ENCODE results near the gene RFC5. TPM values are rescaled to one million over a fixed set of nuclear protein-coding genes. Genes with fewer than 3 reads are reported as not detected.

RFC5 gene
- total and polyA plus RNA-seq, 2 of the 8 experiments (the other 6 are each of a cell fraction or from before 2014, with no cell fraction given), result 34.4 to 40.6 TPM

DNA sequence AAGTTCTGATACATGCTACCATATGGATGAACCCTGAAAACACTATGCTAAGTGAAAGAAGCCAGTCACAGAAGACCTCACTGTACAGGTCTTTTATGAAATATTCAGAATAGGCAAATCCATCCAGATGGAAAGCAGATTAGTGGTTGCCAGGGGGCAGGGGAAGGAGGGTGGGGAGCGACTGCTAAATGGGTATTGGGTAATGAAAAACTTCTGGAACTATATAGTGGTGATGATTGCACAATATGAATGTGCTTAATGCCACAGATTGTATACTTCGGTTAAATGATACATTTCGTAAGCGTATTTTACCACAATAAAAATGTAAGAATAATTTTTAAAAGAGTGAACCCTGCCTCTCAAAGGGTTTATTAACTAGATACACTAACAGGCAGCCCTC is 35.9 kb upstream of the RFC5 start:
- Histone ChIP-seq H3K4me1 (replicated peaks in 1 of 4; ENCODE audit: control insufficient read depth in 3 of 4, insufficient read depth in 4 of 4, low read length in 3 of 4) (no peaks in the 10 kb centered on the region), H3K9me3 (ENCODE audit: insufficient read depth in 2 of 2, low read depth in 1 of 2, low read length in 1 of 2) (no peaks in the 10 kb centered on the region), H4K8ac (ENCODE audit: extremely low read depth, insufficient read depth, low read length) (no peak overlapping the region), H3K36me3 (ENCODE audit: control insufficient read depth in 2 of 4, insufficient read depth in 4 of 4, low read length in 3 of 4) (no peaks in the 10 kb centered on the region), H3K27me3 (replicated peaks in 1 of 4; ENCODE audit: control insufficient read depth in 3 of 4, extremely low read depth in 1 of 4, insufficient read depth in 3 of 4, low read length in 3 of 4) (no peaks in the 10 kb centered on the region), H3K23me2 (ENCODE audit: low read depth, low read length) (no peaks in the 10 kb centered on the region), H3K23ac (ENCODE audit: insufficient read length) (no peak overlapping the region), H2BK20ac (ENCODE audit: low read length) (no peak overlapping the region), H2BK120ac (replicated peaks; ENCODE audit: low read depth, low read length) (no peak overlapping the region), H2BK12ac (ENCODE audit: low read depth, low read length) (no peak overlapping the region), H3K4me3 (ENCODE audit: extremely low read depth in 1 of 4, insufficient read depth in 2 of 4, low read depth in 3 of 4, low read length in 4 of 4) (no peak overlapping the region), H3K9ac (replicated peaks in 1 of 4; ENCODE audit: extremely low read depth in 1 of 4, low read depth in 3 of 4, low read length in 3 of 4) (no peak overlapping the region), H3K14ac (ENCODE audit: insufficient read length) (no peak overlapping the region), H3K18ac (ENCODE audit: extremely low read depth, low read length) (no peak overlapping the region), H4K5ac (ENCODE audit: insufficient read length, low read depth, low read length) (no peak overlapping the region), H3K27ac (ENCODE audit: low read depth, low read length) (no peak overlapping the region), H3K79me2 (ENCODE audit: control insufficient read depth in 1 of 2, insufficient read depth in 2 of 2, low read length in 2 of 2) (no peaks in the 10 kb centered on the region), H4K20me1 (replicated peaks in 1 of 2; ENCODE audit: control insufficient read depth in 1 of 2, insufficient read depth in 2 of 2, low read length in 2 of 2) (no peaks in the 10 kb centered on the region), H3K79me1 (ENCODE audit: low read depth, low read length) (no peaks in the 10 kb centered on the region), H3K56ac (replicated peaks; ENCODE audit: insufficient read length, low read depth, low read length) (no peak overlapping the region), H2BK15ac (ENCODE audit: low read length) (no peak overlapping the region), H4K91ac (replicated peaks; ENCODE audit: insufficient read length, low read length) (no peak overlapping the region), H3K4ac (replicated peaks; ENCODE audit: insufficient read length, low read depth, low read length) (no peak overlapping the region), H3K4me2 (ENCODE audit: insufficient read depth in 1 of 2, low read depth in 2 of 2, low read length in 2 of 2) (no peak overlapping the region), H2AFZ (ENCODE audit: low read length) (no peak overlapping the region), H2BK5ac (ENCODE audit: low read depth, low read length) (no peak overlapping the region), H2AK5ac (ENCODE audit: low read depth, low read length) (no peak overlapping the region)
- TF ChIP-seq ATF2 (IDR thresholded peaks at IDR 0.05; ENCODE audit: low read length) (no peak), RNF2 (IDR thresholded peaks at IDR 0.05; ENCODE audit: borderline replicate concordance, low read depth, low read length, missing control alignments, poor library complexity, severe bottlenecking) (no peak), SUZ12 (IDR thresholded peaks at IDR 0.05; ENCODE audit: low read length) (no peak)
- no peak for FAIRE-seq
- ChIA-PET CTCF (ENCODE audit: partially characterized antibody) (no interaction called here), POLR2A (ENCODE audit: partially characterized antibody) (no interaction called here)
- DNase-seq (ENCODE audit: low read depth in 1 of 2, low spot score in 2 of 2), result no peak
- WGBS, 2 experiments (ENCODE audit: extremely low coverage in 1 of 2, insufficient coverage in 1 of 2, insufficient read length in 1 of 2, insufficient replicate concordance in 2 of 2, low coverage in 1 of 2, low lambda C conversion rate in 2 of 2, missing lambda C conversion rate in 1 of 2), result 95% methylated on average over 4 of the region's 4 CpGs; no CpG with 5 or more reads in 1 of the 2 experiments
